Smooth muscle cell (in vitro differentiated cells): ENCODE results near the gene ITGB8. TPM values are rescaled to one million over a fixed set of nuclear protein-coding genes. Genes with fewer than 3 reads are reported as not detected.

Source experiments
- DNase-seq: peaks from one replicate; lab custom pipeline; 2025; ENCODE audit not compliant: unreplicated experiment; lab: John Stamatoyannopoulos, UW
- H2AFZ ChIP-seq: fragments of 200-600 bp; sonication (generic); 2 replicates; pipeline ENCODE4 v1.6.0; 2016; ENCODE audit warnings: antibody characterized with exemption, low read depth, mild to moderate bottlenecking
- H3F3A ChIP-seq: fragments of 200-600 bp; sonication (generic); 2 replicates; pipeline ENCODE4 v1.6.0; 2017; ENCODE audit warnings: antibody characterized with exemption, low read depth
- H3K27ac ChIP-seq: fragments of 200-600 bp; sonication (generic); 2 replicates; pipeline ENCODE4 v1.5.1; 2016; ENCODE audit warnings: low read depth, mild to moderate bottlenecking
- H3K27me3 ChIP-seq: fragments of 200-600 bp; sonication (generic); 2 replicates; pipeline ENCODE4 v1.6.1; 2016; ENCODE audit warnings: low read depth, mild to moderate bottlenecking
- H3K36me3 ChIP-seq: fragments of 200-600 bp; sonication (generic); 2 replicates; pipeline ENCODE4 v1.5.1; 2016; ENCODE audit warnings: low read depth
- H3K4me1 ChIP-seq: fragments of 200-600 bp; sonication (generic); 2 replicates; pipeline ENCODE4 v1.5.1; 2016; ENCODE audit warnings: low read depth
- H3K4me2 ChIP-seq: fragments of 200-600 bp; sonication (generic); 2 replicates; pipeline ENCODE4 v1.6.0; 2016; ENCODE audit warnings: mild to moderate bottlenecking
- H3K4me3 ChIP-seq: fragments of 200-600 bp; sonication (generic); 2 replicates; pipeline ENCODE4 v1.5.1; 2016; ENCODE audit warnings: mild to moderate bottlenecking
- H3K79me2 ChIP-seq: fragments of 200-600 bp; sonication (generic); 2 replicates; pipeline ENCODE4 v1.6.0; 2016; ENCODE audit warnings: low read depth, mild to moderate bottlenecking
- H3K9ac ChIP-seq: fragments of 200-600 bp; sonication (generic); 2 replicates; pipeline ENCODE4 v1.6.0; 2016; ENCODE audit warnings: low read depth
- H3K9me3 ChIP-seq: fragments of 200-600 bp; sonication (generic); replicated peaks from 2 replicates; pipeline ENCODE4 v1.5.1; 2016; ENCODE audit warnings: low read depth
- H4K20me1 ChIP-seq: fragments of 200-600 bp; sonication (generic); 2 replicates; pipeline ENCODE4 v1.6.0; 2016; ENCODE audit warnings: low read depth
- WGBS: methylation state at CpG from one replicate; pipeline ENCODE4 v1.1.7; 2016; ENCODE audit warnings: low lambda C conversion rate; 5-methylcytosine and 5-hydroxymethylcytosine counted together
- polyA plus RNA-seq: library from polyadenylated mRNA; unstranded; fragments of >200 nt; fragmentation: Nextera tagmentation; extraction: Ambion mirVana; gene quantifications from 2 replicates; pipeline ENCODE4 v1.2.1, GENCODE V29; 2016
- total RNA-seq: library from RNA; depleted of rRNA; stranded (reverse); fragments of >200 nt; gene quantifications from 2 replicates; pipeline ENCODE4 v1.2.3, GENCODE V29; 2014
- TF ChIP-seq, protein P1 (sequence below): fragments of 200-600 bp; sonication (generic); IDR thresholded peaks from 2 replicates; pipeline ENCODE4 v1.5.1; 2017; ENCODE audit warnings: borderline replicate concordance, mild to moderate bottlenecking, antibody characterized with exemption; ENCODE audit not compliant: insufficient read depth, poor library complexity, severe bottlenecking

The ITGB8 gene
- total and polyA plus RNA-seq, 2 experiments from 2014 or later: 0.38 to 10.2 TPM

DNA sequence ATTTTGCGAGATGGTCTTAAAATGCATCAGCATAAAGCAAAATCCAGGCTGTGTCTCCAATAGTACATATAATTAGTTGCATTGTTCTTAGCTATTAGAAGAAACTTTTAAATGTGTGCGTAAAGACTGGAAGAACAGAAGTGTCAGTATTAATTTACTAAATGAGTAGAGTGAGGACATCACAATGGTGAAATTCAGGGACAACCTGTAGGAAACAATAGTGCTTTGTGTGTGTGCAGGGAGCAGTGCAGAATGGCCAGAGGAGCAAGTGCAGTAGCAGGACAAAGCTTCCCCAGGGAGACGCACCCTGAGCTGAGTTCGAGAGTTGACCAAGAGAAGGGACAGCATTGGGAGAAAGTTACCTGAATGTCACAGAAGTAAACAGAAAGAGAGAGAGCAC is 13.7 kb downstream of the ITGB8 start:
- Histone ChIP-seq H3K36me3 (no peaks in the 10 kb centered on the region), H3K4me1 (peaks cover 12% of the 10 kb centered on the region), H3K9ac (no peak overlapping the region), H3K4me3 (no peak overlapping the region), H3K4me2 (no peak overlapping the region), H3F3A (no peaks in the 10 kb centered on the region), H3K9me3 (no peaks in the 10 kb centered on the region), H3K27me3 (no peaks in the 10 kb centered on the region), H3K27ac (peak overlapping the region; percentile 24), H2AFZ (no peak overlapping the region), H3K79me2 (no peaks in the 10 kb centered on the region), H4K20me1 (no peaks in the 10 kb centered on the region)
- no peak for DNase-seq
- TF ChIP-seq, protein P1, sequence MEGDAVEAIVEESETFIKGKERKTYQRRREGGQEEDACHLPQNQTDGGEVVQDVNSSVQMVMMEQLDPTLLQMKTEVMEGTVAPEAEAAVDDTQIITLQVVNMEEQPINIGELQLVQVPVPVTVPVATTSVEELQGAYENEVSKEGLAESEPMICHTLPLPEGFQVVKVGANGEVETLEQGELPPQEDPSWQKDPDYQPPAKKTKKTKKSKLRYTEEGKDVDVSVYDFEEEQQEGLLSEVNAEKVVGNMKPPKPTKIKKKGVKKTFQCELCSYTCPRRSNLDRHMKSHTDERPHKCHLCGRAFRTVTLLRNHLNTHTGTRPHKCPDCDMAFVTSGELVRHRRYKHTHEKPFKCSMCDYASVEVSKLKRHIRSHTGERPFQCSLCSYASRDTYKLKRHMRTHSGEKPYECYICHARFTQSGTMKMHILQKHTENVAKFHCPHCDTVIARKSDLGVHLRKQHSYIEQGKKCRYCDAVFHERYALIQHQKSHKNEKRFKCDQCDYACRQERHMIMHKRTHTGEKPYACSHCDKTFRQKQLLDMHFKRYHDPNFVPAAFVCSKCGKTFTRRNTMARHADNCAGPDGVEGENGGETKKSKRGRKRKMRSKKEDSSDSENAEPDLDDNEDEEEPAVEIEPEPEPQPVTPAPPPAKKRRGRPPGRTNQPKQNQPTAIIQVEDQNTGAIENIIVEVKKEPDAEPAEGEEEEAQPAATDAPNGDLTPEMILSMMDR: no peak
- WGBS: 98% methylated on average over 4 of the region's 4 CpGs

DNA sequence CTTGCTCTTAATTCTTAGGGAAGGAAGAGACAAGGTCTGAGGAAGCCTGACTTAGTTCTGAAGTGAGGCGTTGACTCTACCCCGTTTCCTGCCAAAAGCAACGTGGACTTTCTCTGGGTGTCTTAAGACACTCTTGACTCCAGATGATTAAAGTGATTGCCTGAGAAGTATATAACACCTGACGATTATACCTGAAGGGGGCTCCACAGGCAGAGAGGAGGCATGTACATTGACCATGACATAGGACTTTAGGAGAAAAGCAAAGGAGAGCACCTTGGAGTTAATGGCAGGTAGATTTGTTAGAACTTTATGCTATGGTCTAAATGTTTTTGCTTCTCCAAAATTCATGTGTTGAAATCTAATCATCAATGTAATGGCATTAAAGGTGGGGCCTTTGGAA is 15.9 kb downstream of the ITGB8 start:
- Histone ChIP-seq H3F3A (no peaks in the 10 kb centered on the region), H3K79me2 (no peaks in the 10 kb centered on the region), H2AFZ (no peak overlapping the region), H3K4me2 (no peak overlapping the region), H3K27ac (no peak overlapping the region), H3K9me3 (no peaks in the 10 kb centered on the region), H3K36me3 (no peaks in the 10 kb centered on the region), H4K20me1 (no peaks in the 10 kb centered on the region), H3K4me3 (no peak overlapping the region), H3K27me3 (no peaks in the 10 kb centered on the region), H3K4me1 (peaks cover under 1% of the 10 kb centered on the region), H3K9ac (no peak overlapping the region)
- DNase-seq: no peak
- TF ChIP-seq, protein P1: no peak
- 82% methylated on average over 4 of the region's 4 CpGs for WGBS

DNA sequence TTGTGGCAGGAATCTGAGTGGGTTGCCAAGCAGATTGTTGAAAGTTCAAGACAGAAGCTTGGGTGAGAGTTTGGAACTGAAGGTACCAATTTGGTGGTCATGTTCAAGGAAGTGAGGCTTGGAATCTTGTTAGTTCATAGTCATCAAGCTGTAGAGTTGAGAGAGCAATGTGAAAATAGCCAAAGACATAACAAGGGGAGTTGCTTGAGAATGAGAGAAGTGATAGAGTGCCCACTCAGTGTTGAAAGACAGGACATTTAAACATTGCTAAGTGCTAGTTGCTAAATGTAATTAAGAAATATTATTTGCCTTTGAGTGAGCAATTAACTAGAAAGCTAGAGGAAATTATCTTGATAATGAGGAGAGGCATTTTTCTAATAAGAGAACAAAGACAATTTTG is 17.0 kb downstream of the ITGB8 start:
- no peak for DNase-seq
- H3F3A ChIP-seq: no peaks in the 10 kb centered on the region
- TF ChIP-seq, protein P1: no peak
- H3K4me2 ChIP-seq: no peak overlapping the region
- no peaks in the 10 kb centered on the region for H3K36me3 ChIP-seq
- H3K4me3 ChIP-seq: no peak overlapping the region
- H3K79me2 ChIP-seq: no peaks in the 10 kb centered on the region
- no peaks in the 10 kb centered on the region for H3K9me3 ChIP-seq
- H4K20me1 ChIP-seq: no peaks in the 10 kb centered on the region
- no peak overlapping the region for H2AFZ ChIP-seq
- H3K27me3 ChIP-seq: no peaks in the 10 kb centered on the region
- H3K4me1 ChIP-seq: no peaks in the 10 kb centered on the region
- no peak overlapping the region for H3K27ac ChIP-seq
- H3K9ac ChIP-seq: no peak overlapping the region

DNA sequence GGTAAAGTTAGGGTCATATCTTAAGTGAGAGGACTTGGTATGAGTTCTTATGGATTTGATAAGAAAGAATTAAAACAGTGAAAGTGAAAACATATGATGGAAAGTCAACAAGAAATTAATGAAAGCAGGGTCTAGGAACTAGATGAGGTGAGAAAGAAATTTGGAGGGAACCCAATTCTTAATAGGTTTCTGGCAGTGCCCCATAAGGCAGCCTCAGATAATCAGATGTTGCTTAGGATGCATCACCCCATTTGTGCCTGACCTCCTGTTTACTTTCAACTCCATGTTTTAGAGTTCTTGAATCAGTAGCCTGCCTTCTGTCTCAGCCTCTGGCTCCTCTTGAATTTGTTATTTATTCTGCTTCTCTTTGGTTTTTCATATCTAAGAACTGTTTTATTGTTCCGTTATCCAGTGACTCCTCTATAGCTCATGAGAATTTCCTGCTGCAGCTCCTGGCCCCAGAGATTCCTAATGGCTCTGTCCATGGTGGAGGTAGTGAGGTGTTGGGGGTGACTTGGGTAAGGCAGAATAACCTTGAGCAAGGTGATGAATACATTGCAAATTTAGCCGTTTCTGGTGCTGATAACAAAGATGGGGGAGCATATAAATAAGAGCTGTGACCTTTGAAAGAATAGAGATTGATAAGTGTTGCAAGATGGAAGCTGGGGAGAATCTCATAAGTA is 17.6 kb downstream of the ITGB8 start:
- no peaks in the 10 kb centered on the region for H3K9me3 ChIP-seq

More for the DNA sequence above, 17.6 kb downstream of the ITGB8 start:
- H3K4me3 ChIP-seq: no peak overlapping the region
- no peaks in the 10 kb centered on the region for H3F3A ChIP-seq
- H4K20me1 ChIP-seq: no peaks in the 10 kb centered on the region
- no peaks in the 10 kb centered on the region for H3K79me2 ChIP-seq
- no peaks in the 10 kb centered on the region for H3K4me1 ChIP-seq
- TF ChIP-seq, protein P1: no peak
- no peaks in the 10 kb centered on the region for H3K36me3 ChIP-seq
- 92% methylated on average over 2 of the region's 2 CpGs for WGBS
- H3K27me3 ChIP-seq: no peaks in the 10 kb centered on the region
- H3K27ac ChIP-seq: no peak overlapping the region
- H3K9ac ChIP-seq: no peak overlapping the region
- H3K4me2 ChIP-seq: no peak overlapping the region
- no peak overlapping the region for H2AFZ ChIP-seq
- DNase-seq: no peak
